ENCODE results near the gene CCDC179. TPM values are rescaled to one million over a fixed set of nuclear protein-coding genes. Genes with fewer than 3 reads are reported as not detected.

CCDC179 gene
- total RNA-seq, 1 donor from 2014 or later: not detected

- DNase-seq (ENCODE audit: low read depth, low spot score): no peak
- Mint-ChIP-seq H3K27me3 (ENCODE audit: low read depth) (no peaks in the 10 kb centered on the region), H3K4me1 (peaks cover 25% of the 10 kb centered on the region), H3K36me3 (ENCODE audit: low read depth) (no peaks in the 10 kb centered on the region), H3K9me3 (no peaks in the 10 kb centered on the region), H3K4me3 (peak overlapping the region; percentile 5), H3K27ac (ENCODE audit: unreplicated experiment) (no peak overlapping the region)
- TF ChIP-seq CTCF (conservative IDR thresholded peaks at IDR 0.05): no peak
These were observed 27.8 kb downstream of the CCDC179 start for GRCh38 chr11:22832315-22833015.

GRCh38 chr11:22830082-22830414 is 30.2 kb downstream of the CCDC179 start:
- H3K4me1 Mint-ChIP-seq: peaks cover 25% of the 10 kb centered on the region
- H3K9me3 Mint-ChIP-seq: no peaks in the 10 kb centered on the region
- H3K27ac Mint-ChIP-seq (ENCODE audit: unreplicated experiment): no peak overlapping the region
- H3K27me3 Mint-ChIP-seq (ENCODE audit: low read depth): no peaks in the 10 kb centered on the region
- H3K36me3 Mint-ChIP-seq (ENCODE audit: low read depth): peaks cover 4% of the 10 kb centered on the region
- TF ChIP-seq CTCF (conservative IDR thresholded peaks at IDR 0.05): no peak
- peak overlapping the region; percentile 97 for H3K4me3 Mint-ChIP-seq
- DNase-seq (ENCODE audit: low read depth, low spot score): no peak

GRCh38 chr11:22829231-22830081 is 30.8 kb downstream of the CCDC179 start, which contains the start of gene SVIP:
SVIP (minus strand) TSS chr11:22829801; CDS start chr11:22829748, 53 bp downstream.
- no peaks in the 10 kb centered on the region for H3K27me3 Mint-ChIP-seq (ENCODE audit: low read depth)
- peak; percentile 98 for DNase-seq (ENCODE audit: low read depth, low spot score)
- peaks cover 8% of the 10 kb centered on the region for H3K36me3 Mint-ChIP-seq (ENCODE audit: low read depth)
- no peaks in the 10 kb centered on the region for H3K9me3 Mint-ChIP-seq
- peak within 1 kb of the TSS; percentile 96 for H3K27ac Mint-ChIP-seq (ENCODE audit: unreplicated experiment)
- peak; percentile 64 for TF ChIP-seq CTCF (conservative IDR thresholded peaks at IDR 0.05)
- peaks cover 25% of the 10 kb centered on the region for H3K4me1 Mint-ChIP-seq
- peak within 1 kb of the TSS; percentile 97 for H3K4me3 Mint-ChIP-seq

GRCh38 chr11:22828373-22828772 is 31.9 kb downstream of the CCDC179 start:
- TF ChIP-seq CTCF (conservative IDR thresholded peaks at IDR 0.05): no peak
- Mint-ChIP-seq H3K9me3 (no peaks in the 10 kb centered on the region), H3K36me3 (ENCODE audit: low read depth) (peaks cover 8% of the 10 kb centered on the region), H3K27me3 (ENCODE audit: low read depth) (no peaks in the 10 kb centered on the region), H3K4me1 (peaks cover 24% of the 10 kb centered on the region), H3K27ac (ENCODE audit: unreplicated experiment) (no peak overlapping the region), H3K4me3 (peak overlapping the region; percentile 97)
- DNase-seq (ENCODE audit: low read depth, low spot score): no peak

GRCh38 chr11:22822203-22822602 is 38.1 kb downstream of the CCDC179 start:
- H3K4me3 Mint-ChIP-seq: no peak overlapping the region

More at GRCh38 chr11:22822203-22822602, 38.1 kb downstream of the CCDC179 start:
- DNase-seq (ENCODE audit: low read depth, low spot score): no peak
- no peak overlapping the region for H3K27ac Mint-ChIP-seq (ENCODE audit: unreplicated experiment)
- H3K27me3 Mint-ChIP-seq (ENCODE audit: low read depth): no peaks in the 10 kb centered on the region
- H3K36me3 Mint-ChIP-seq (ENCODE audit: low read depth): peaks cover 26% of the 10 kb centered on the region
- no peaks in the 10 kb centered on the region for H3K4me1 Mint-ChIP-seq
- no peak for TF ChIP-seq CTCF (conservative IDR thresholded peaks at IDR 0.05)
- no peaks in the 10 kb centered on the region for H3K9me3 Mint-ChIP-seq

Data from neural crest cell (in vitro differentiated cells).